PC-9 (cell line): ENCODE results near the gene RASGRF1. TPM values are rescaled to one million over a fixed set of nuclear protein-coding genes. Genes with fewer than 3 reads are reported as not detected.

Source experiments
- Bru-seq: library from RNA; stranded (reverse); fragments of 400-500 nt; gene quantifications from one replicate; lab custom pipeline; 2021; lab: Mats Ljungman, UMichigan
- BruChase-seq, 2 experiments: library from RNA; stranded (reverse); fragments of 400-500 nt; gene quantifications; one replicate each; lab custom pipeline; 2021; lab: Mats Ljungman, UMichigan
- BruUV-seq: library from RNA; stranded (reverse); fragments of 400-500 nt; replicated peaks from 2 replicates; lab custom pipeline; 2021; lab: Mats Ljungman, UMichigan
- CTCF ChIA-PET: fragments of 300-600 bp; sonication (Branson Sonifier 250); formaldehyde crosslinking; loops from one replicate; lab custom pipeline; 2022; ENCODE audit warnings: antibody characterized with exemption; lab: Charles Lee
- POLR2A ChIA-PET: fragments of 300-600 bp; sonication (Branson Sonifier 250); formaldehyde crosslinking; loops from one replicate; lab custom pipeline; 2022; ENCODE audit warnings: antibody characterized with exemption; ENCODE audit not compliant: unreplicated experiment; lab: Charles Lee
- DNase-seq, 2 experiments: peaks; one replicate each; pipeline versions ENCODE4 v3.0.0 to v3.0.0-alpha.2; 2015 to 2022; ENCODE audit warnings: mixed read lengths in 1 of 2
- H2AFZ ChIP-seq: fragments of 200-600 bp; sonication (generic); 2 replicates; pipeline ENCODE4 v1.8.1; 2017; ENCODE audit warnings: antibody characterized with exemption
- H3F3A ChIP-seq: fragments of 200-600 bp; sonication (generic); 2 replicates; pipeline ENCODE4 v1.8.1; 2017; ENCODE audit warnings: antibody characterized with exemption, mild to moderate bottlenecking, low read depth; ENCODE audit not compliant: insufficient read depth
- H3K27ac ChIP-seq: fragments of 200-600 bp; sonication (generic); 2 replicates; pipeline ENCODE4 v1.6.1; 2016; ENCODE audit warnings: mixed run types
- H3K27me3 ChIP-seq: fragments of 200-600 bp; sonication (generic); 2 replicates; pipeline ENCODE4 v1.6.1; 2016; ENCODE audit warnings: low read depth, mixed run types; ENCODE audit not compliant: insufficient read depth
- H3K36me3 ChIP-seq: fragments of 200-600 bp; sonication (generic); 2 replicates; pipeline ENCODE4 v1.6.1; 2016; ENCODE audit warnings: low read depth, mixed run types
- H3K4me1 ChIP-seq: fragments of 200-600 bp; sonication (generic); replicated peaks from 2 replicates; pipeline ENCODE4 v1.6.1; 2016; ENCODE audit warnings: mixed run types; ENCODE audit not compliant: insufficient read depth
- H3K4me2 ChIP-seq: fragments of 200-600 bp; sonication (generic); 2 replicates; pipeline ENCODE4 v1.6.1; 2017; ENCODE audit warnings: mixed run types
- H3K4me3 ChIP-seq: fragments of 200-600 bp; sonication (generic); 2 replicates; pipeline ENCODE4 v1.6.1; 2016; ENCODE audit warnings: mixed run types
- H3K79me2 ChIP-seq: fragments of 200-600 bp; sonication (generic); 2 replicates; pipeline ENCODE4 v1.6.1; 2017; ENCODE audit warnings: low read depth, mixed run types
- H3K9me2 ChIP-seq: fragments of 200-600 bp; sonication (generic); 2 replicates; pipeline ENCODE4 v1.8.1; 2017; ENCODE audit warnings: mild to moderate bottlenecking; ENCODE audit not compliant: insufficient read depth
- H3K9me3 ChIP-seq: fragments of 200-600 bp; sonication (generic); 2 replicates; pipeline ENCODE4 v1.8.1; 2016; ENCODE audit warnings: low read depth; ENCODE audit not compliant: insufficient read depth
- H4K20me1 ChIP-seq: fragments of 200-600 bp; sonication (generic); 2 replicates; pipeline ENCODE4 v1.8.1; 2017; ENCODE audit not compliant: insufficient read depth
- EZH2 ChIP-seq: fragments of 200-600 bp; sonication (generic); IDR thresholded peaks from 2 replicates; pipeline ENCODE4 v1.8.0; 2017; ENCODE audit warnings: antibody characterized with exemption, low read depth
- intact Hi-C: fragments of 100-400 bp; cut with micrococcal nuclease; formaldehyde crosslinking; loops from one replicate; pipeline ENCODE4 v1.10.0; 2022; ENCODE audit not compliant: unreplicated experiment
- long read RNA-seq: library from polyadenylated mRNA; stranded (forward); transcript quantifications from one replicate; pipeline ENCODE4 v2.0.0, GENCODE V29; 2022
- total RNA-seq: library from RNA; stranded (reverse); gene quantifications from 2 replicates; pipeline ENCODE4 v1.2.3, GENCODE V29; 2021
- TF ChIP-seq, protein P1 (sequence below): fragments of 200-600 bp; sonication (generic); conservative IDR thresholded peaks from 2 replicates; pipeline ENCODE4 v1.6.1; 2017; ENCODE audit warnings: mixed run types, antibody characterized with exemption, mild to moderate bottlenecking, moderate library complexity

RASGRF1 gene, protein sequence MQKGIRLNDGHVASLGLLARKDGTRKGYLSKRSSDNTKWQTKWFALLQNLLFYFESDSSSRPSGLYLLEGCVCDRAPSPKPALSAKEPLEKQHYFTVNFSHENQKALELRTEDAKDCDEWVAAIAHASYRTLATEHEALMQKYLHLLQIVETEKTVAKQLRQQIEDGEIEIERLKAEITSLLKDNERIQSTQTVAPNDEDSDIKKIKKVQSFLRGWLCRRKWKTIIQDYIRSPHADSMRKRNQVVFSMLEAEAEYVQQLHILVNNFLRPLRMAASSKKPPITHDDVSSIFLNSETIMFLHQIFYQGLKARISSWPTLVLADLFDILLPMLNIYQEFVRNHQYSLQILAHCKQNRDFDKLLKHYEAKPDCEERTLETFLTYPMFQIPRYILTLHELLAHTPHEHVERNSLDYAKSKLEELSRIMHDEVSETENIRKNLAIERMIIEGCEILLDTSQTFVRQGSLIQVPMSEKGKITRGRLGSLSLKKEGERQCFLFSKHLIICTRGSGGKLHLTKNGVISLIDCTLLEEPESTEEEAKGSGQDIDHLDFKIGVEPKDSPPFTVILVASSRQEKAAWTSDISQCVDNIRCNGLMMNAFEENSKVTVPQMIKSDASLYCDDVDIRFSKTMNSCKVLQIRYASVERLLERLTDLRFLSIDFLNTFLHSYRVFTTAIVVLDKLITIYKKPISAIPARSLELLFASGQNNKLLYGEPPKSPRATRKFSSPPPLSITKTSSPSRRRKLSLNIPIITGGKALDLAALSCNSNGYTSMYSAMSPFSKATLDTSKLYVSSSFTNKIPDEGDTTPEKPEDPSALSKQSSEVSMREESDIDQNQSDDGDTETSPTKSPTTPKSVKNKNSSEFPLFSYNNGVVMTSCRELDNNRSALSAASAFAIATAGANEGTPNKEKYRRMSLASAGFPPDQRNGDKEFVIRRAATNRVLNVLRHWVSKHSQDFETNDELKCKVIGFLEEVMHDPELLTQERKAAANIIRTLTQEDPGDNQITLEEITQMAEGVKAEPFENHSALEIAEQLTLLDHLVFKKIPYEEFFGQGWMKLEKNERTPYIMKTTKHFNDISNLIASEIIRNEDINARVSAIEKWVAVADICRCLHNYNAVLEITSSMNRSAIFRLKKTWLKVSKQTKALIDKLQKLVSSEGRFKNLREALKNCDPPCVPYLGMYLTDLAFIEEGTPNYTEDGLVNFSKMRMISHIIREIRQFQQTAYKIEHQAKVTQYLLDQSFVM (N-terminal part only)
- total RNA-seq, result 2.3 and 6.0 TPM in 2 replicates
- percentile 33 among the genes with signal in this experiment for Bru-seq, nascent RNA
- BruChase-seq, experiment 1, labeled RNA remaining after a 2-hour chase, result percentile 25 among the genes with signal in this experiment
- BruChase-seq, experiment 2, labeled RNA remaining after a 6-hour chase, result percentile 33 among the genes with signal in this experiment
- long read RNA-seq, partial matches to known transcripts, result 4 of 10 reads
- long read RNA-seq, other reads (novel, unspliced or antisense), result 6 of 10 reads

DNA sequence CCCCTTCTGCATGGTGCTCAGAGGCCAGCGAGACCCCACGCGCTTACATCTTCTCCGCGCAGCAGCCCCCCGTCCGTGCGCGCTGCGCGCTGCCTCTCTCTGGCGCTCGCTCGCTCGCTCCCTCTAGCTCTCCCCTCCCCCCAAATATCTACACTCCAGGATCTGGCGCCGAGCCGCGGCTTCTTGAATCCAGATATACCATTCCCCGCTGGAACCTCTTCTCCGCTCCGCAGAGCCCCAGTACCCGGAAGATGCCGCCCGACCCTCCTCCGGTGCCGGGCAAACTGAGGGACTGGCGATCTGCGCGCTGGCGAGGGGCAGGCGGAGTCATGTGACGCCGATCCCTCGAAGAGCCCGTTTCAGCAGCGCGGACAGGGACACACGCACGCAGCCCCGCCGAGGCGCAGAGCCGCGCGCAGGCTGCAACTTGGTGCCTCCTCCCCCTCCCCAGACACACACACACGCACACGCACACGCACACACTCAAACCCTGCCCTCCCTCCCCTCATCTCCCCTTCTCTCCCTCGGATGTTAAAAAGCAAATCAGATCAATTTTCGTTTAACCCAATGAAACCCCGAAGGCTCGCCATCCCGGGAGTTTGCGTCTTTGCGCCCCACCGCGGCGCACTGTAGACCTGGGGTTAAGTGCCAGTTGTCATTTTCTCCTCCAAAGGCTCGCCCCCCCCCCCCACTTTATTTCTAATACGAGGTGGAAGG, at the start of gene RASGRF1:
Gene RASGRF1 (minus strand): TSS at position 294 of the 717 bp plus-strand sequence. CDS start 282 bp downstream, at position 12.
- Histone ChIP-seq H3K36me3 (no peaks in the 10 kb centered on the region), H3K4me2 (no peak within 1 kb of the TSS), H3K4me1 (no peaks in the 10 kb centered on the region), H3K4me3 (no peak within 1 kb of the TSS), H4K20me1 (no peaks in the 10 kb centered on the region), H3F3A (no peaks in the 10 kb centered on the region), H3K9me3 (no peaks in the 10 kb centered on the region), H2AFZ (no peak within 1 kb of the TSS), H3K79me2 (no peaks in the 10 kb centered on the region), H3K27me3 (peaks cover 6% of the 10 kb centered on the region; the same call in 1 of the 2 replicates), H3K27ac (no peak within 1 kb of the TSS), H3K9me2 (no peaks in the 10 kb centered on the region)
- CTCF ChIA-PET, result no interaction called here
- no TSS peak for BruUV-seq
- no peak for DNase-seq
- TF ChIP-seq, protein P1, sequence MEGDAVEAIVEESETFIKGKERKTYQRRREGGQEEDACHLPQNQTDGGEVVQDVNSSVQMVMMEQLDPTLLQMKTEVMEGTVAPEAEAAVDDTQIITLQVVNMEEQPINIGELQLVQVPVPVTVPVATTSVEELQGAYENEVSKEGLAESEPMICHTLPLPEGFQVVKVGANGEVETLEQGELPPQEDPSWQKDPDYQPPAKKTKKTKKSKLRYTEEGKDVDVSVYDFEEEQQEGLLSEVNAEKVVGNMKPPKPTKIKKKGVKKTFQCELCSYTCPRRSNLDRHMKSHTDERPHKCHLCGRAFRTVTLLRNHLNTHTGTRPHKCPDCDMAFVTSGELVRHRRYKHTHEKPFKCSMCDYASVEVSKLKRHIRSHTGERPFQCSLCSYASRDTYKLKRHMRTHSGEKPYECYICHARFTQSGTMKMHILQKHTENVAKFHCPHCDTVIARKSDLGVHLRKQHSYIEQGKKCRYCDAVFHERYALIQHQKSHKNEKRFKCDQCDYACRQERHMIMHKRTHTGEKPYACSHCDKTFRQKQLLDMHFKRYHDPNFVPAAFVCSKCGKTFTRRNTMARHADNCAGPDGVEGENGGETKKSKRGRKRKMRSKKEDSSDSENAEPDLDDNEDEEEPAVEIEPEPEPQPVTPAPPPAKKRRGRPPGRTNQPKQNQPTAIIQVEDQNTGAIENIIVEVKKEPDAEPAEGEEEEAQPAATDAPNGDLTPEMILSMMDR, result no peak
- no peak for TF ChIP-seq EZH2
- intact Hi-C loops, result no loop called here
- POLR2A ChIA-PET, result no interaction called here

DNA sequence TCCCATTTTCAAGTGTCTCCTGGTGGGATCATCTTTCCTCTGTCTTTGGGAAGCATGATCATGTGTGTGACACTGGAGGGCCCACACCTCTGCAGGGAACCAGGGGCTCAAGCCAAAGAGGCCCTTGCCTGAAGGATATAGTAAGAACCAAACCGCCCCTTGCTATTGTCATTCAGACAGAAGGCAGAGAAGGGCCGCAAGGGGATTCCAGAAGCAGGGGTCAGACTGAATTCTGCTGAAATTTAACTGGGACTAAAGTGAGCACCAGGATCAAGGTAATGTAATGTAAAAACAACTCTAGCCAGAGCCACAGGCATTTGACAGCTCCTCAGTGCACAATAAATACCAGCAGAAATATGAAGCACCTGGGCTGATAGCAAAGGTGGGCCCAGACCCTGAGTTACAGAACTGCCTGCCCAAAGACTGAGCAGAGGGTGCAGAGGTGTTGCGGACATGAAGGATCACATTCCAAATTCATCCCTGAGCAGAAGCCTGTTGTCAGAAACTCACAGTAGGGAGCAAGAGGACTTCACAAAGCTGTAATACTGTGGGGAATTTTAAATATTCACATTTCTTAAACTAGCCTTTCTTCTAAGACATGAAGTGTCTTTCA, 46.0 kb upstream of the RASGRF1 start:
- Histone ChIP-seq H3K27me3 (peaks cover 12% of the 10 kb centered on the region; the same call in 1 of the 2 replicates), H3K4me1 (peaks cover 11% of the 10 kb centered on the region), H3K4me3 (no peak overlapping the region), H3K9me3 (no peaks in the 10 kb centered on the region), H3F3A (no peaks in the 10 kb centered on the region), H4K20me1 (no peaks in the 10 kb centered on the region), H2AFZ (no peak overlapping the region), H3K9me2 (no peaks in the 10 kb centered on the region), H3K4me2 (no peak overlapping the region), H3K27ac (no peak overlapping the region), H3K36me3 (no peaks in the 10 kb centered on the region), H3K79me2 (no peaks in the 10 kb centered on the region)
- intact Hi-C loops, result no loop called here
- POLR2A ChIA-PET, result no interaction called here
- DNase-seq, result no peak
- CTCF ChIA-PET, result no interaction called here
- BruUV-seq, result no TSS peak
- TF ChIP-seq, protein P1, result no peak
- no peak for TF ChIP-seq EZH2
